HG03460 (cell line): ENCODE measurements around the gene INMT.
A peak's percentile ranks its signal among the peaks of the same experiment; 100 is the strongest.

Source experiments
- ATAC-seq: cut with Tn5 transposase; IDR thresholded peaks from one replicate; pipeline ENCODE4 v1.9.1; 2021; ENCODE audit not compliant: unreplicated experiment

Gene INMT

DNA sequence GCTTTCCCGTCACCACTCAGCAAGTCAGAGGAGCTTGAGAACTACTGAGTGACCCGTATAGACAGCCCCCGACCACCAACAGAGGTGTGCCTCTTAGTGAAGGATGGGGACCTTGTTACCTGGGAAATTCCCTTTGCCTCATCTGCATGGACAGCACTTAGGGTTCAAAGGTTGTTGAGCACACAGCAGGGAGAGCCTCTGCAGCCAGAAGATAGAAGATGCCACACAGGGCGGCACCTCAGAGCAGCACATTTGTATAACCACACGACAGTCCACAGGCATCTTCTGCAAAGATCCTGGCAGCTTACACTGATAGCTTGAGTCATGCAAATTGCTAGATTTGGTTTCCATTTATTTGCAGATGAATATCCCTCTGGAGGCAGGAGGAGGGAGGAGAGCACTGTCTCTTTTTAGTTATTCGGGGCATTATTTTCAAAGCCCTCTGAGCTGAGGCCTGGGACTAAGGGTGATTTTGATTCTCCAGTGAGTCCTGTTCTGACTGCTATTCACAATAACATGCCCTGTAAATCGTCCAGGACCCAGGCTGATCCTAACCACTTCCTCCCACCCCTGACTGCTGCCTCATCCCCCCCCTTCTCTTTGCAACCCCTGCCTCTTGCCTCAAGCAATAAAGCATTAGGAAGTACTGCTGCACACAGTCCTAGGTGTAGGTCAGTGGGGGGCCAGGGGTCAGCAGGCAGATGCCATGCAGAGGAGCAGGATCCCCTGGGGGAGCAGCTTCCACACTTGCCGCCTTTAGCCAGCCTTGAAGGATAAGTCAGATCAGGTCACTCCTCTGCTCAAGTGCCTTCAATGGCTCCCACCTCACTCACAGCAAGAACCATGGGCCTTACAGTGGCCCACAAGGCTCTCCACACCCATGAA, 24.6 kb upstream of the INMT start:
- ATAC-seq = peak; percentile 63

GRCh38 chr7:30728591-30729100, 23.3 kb upstream of the INMT start:
- ATAC-seq = no peak

DNA sequence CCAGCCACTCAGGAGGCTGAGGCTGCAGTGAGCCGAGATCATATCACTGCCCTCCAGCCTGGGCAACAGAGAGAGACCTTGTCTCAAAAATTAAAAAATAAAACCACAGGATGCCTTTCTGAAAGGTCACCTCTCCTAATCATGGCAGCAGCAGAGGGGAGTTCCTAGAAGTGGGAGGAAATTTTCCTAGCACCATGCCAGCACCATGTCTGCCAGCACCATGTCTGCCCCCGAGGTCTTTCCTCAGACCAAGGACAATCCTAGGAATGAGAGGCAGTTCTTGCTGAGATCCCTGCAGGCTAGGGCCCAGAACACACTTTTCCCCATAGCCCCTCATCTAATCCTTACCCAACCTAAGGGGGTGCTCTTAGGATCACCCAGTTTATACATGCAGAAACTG, 22.3 kb upstream of the INMT start:
- ATAC-seq = no peak

DNA sequence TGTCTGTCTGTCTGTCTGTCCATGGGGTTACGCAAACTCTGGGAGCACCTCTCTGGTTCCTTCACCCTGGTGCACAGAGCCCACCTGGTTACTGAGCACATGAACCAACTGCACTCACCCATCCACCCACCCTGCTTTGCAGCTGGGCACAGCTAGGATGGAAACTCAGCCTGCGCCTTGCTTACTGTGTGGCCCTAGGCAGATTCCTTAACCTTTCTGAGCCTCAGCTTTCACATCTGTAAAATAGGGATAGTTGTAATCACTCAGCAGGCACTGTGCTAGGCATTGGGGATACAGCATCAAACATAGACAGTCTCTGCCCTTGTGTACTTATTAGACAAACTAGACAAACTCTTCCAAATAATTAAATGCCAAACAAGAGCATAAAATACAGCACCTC, 21.8 kb upstream of the INMT start:
- no peak for ATAC-seq

DNA sequence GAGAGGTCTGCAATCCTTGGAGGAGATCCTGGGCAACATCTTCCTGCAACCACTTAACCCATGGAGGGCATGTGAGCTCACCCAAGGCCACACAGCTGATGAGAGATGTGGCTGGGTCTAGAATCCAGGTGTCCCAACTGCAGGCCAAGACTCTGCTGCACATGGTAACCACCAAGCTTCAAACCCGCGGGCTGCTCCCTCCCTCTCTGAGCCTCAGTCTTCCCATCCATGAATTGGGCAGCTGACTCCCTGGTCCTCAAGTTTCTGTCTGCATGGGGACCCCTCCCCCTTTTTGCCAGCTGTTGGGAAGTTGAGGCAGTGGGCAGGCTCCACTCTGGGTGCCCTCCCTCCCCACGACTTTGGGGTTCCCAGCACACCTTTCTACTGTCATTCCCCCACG, 20.9 kb upstream of the INMT start:
- no peak for ATAC-seq

DNA sequence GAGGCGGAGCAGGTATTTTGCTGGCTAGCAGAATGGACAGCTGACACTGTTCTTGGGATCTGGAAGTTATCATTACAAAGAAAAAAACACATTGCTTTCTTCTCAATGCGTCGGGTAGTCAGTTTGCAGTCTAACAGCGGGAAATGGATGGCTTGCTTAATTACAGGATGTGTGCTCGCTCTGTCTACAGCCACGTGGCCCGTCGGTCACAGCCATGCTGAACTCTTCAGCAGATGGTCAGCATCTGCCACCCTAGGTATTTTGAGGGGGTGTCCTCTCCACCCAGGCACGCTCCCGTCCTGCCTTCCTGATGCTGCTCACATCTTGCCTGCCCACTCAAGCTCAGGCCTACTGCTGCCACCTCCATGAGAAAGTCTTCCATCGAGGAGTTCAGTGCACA, 20.4 kb upstream of the INMT start:
- no peak for ATAC-seq

GRCh38 chr7:30732606-30733005, 19.3 kb upstream of the INMT start:
- ATAC-seq = no peak

GRCh38 chr7:30733216-30733615, 18.7 kb upstream of the INMT start:
- ATAC-seq = no peak

- ATAC-seq = no peak
Measured at GRCh38 chr7:30733691-30734090, 18.2 kb upstream of the INMT start.

DNA sequence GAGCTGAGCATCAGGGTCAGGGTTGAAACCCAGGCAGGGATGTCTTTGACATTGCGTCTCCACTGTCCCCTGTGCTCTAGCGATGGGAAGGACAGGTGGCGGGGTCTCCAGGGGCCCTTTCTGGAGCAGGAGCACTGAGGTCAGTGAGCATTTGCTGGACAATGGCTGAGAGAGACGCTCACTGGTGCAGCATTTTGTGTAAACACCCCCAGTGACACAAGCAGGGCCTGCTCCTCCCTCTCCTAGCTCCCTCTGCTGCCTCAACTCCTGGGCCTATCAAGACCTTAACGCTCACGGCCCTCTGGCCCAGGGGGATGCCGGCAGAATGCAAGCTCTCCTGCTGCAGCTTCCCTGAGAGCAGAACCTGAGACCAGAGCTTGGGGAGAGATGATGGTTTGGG, 17.4 kb upstream of the INMT start:
- ATAC-seq = no peak

DNA sequence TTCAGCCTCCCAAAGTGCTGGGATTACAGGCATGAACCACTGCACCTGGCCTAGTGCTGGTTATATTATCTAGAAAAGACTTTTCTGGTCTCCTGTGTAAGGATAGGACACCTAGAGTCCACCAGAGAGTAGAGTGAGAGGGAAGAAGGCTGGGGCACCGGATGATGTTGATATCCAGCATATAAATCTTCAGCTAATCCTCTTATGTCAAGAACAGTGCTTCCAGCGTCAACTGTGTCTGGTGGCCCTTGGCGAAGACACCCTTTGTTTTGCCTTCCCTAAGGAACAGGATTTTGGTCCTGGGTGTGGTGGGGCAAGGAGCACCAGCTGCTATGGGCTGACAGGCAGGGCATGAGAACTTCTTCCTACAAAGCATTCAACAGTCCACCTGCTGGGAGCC, 16.3 kb upstream of the INMT start:
- no peak for ATAC-seq

- ATAC-seq = no peak
Measured at GRCh38 chr7:30736291-30736690, 15.6 kb upstream of the INMT start.

- no peak for ATAC-seq
Measured at GRCh38 chr7:30738026-30738915, 13.7 kb upstream of the INMT start.

DNA sequence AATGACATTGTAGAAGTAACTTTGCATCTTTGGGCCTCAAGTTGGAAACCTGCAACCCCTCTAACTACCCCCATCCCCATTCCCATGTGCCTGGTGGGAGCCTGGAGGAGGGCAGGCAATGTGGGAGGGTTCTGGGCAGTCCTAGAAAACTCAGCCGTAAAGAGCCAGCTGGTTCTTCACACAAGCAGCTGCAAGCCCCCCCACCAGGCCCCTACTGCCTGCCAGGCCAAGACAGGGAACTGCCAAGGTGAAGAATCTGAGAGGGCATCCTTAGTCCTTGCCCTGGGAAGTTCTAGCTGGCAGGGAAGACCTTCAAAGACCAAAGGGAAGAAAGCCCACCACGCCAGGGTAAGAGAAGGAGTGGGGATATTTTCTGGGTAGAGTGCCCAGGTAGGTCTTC, 12.2 kb upstream of the INMT start:
- no peak for ATAC-seq

- peak; percentile 46 for ATAC-seq
Measured at GRCh38 chr7:30740417-30741181, 11.3 kb upstream of the INMT start.

DNA sequence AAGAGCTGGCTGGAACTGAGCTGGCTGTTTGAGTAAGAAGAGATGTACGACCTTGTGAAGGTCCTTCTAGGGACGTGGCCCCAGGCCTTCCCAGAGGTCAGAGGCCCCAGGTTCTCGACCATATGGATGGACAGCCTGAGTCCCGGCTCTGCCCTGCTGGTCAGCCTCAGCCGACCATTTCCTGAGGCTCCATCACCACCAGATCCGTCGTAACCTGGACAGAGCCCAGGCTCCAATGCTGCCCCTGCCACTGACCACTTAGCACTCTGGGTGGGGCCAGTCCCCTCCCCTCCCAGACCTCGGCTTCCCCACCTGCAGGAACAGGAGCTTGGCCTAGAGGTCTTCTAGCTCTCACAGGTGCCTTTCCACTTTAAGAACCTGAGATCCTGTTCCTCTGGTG, 10.6 kb upstream of the INMT start:
- ATAC-seq = no peak

DNA sequence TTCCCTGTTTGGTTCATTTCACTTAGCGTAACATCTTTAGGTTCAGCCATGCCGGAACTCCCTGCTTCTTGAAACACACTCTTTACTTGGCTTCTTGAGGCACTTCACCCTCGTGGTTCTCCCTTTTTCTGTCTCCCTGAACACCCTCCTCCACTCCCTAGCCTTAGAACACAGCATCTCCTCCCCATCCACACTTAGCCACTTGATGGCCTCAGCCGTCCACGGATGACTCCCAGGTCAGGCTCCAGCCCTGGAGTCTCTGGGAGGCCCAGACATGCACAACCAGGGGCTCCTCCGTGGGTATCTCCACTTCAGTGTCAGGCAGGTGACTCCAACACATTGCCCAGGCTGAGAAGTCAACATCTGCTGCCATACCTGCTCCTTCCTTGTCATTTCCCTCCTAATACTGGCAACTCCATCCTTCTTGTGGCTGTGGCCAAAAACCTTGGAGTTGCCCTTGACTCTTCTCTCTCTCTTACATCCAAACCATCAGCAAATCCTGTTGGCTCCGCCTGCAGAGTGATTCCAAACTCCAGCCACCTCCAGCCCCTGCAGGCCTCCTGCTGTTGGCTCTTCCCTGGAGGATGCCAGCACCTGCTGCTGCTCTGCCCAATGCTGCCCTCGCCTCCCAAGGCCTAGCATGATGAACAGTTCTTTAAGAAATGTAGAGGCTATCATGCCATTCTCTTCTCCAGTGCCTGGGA, 8.4 kb upstream of the INMT start:
- no peak for ATAC-seq

GRCh38 chr7:30744075-30744417, 7.9 kb upstream of the INMT start:
- ATAC-seq = no peak

- ATAC-seq = no peak
Measured at GRCh38 chr7:30745261-30745941, 6.5 kb upstream of the INMT start.

GRCh38 chr7:30750010-30750409, 1.9 kb upstream of the INMT start:
- ATAC-seq = no peak
